Fibroblast of villous mesenchyme (primary cell): ENCODE results near the gene ADAM15. TPM values are rescaled to one million over a fixed set of nuclear protein-coding genes. Genes with fewer than 3 reads are reported as not detected.
A peak's percentile ranks its signal among the peaks of the same experiment; 100 is the strongest.

Experiments used
- DNase-seq: peaks from one replicate; pipeline ENCODE4 v3.0.0-alpha.2; 2010; ENCODE audit warnings: low read depth
- H3K4me3 ChIP-seq: 2 replicates; pipeline ENCODE4 v1.5.1; 2011; ENCODE audit warnings: low read depth, mild to moderate bottlenecking, low read length
- total RNA-seq: library from RNA; depleted of rRNA; stranded (reverse); fragments of >200 nt; gene quantifications from 2 replicates; pipeline ENCODE4 v1.2.3, GENCODE V29; 2012
- TF ChIP-seq, protein P1 (sequence below): IDR thresholded peaks from 2 replicates; pipeline ENCODE4 v1.5.1; 2012; ENCODE audit warnings: low read depth, mild to moderate bottlenecking, low read length; ENCODE audit not compliant: insufficient read depth

The ADAM15 gene
- total RNA-seq, 1 donor = 49.2 TPM

DNA sequence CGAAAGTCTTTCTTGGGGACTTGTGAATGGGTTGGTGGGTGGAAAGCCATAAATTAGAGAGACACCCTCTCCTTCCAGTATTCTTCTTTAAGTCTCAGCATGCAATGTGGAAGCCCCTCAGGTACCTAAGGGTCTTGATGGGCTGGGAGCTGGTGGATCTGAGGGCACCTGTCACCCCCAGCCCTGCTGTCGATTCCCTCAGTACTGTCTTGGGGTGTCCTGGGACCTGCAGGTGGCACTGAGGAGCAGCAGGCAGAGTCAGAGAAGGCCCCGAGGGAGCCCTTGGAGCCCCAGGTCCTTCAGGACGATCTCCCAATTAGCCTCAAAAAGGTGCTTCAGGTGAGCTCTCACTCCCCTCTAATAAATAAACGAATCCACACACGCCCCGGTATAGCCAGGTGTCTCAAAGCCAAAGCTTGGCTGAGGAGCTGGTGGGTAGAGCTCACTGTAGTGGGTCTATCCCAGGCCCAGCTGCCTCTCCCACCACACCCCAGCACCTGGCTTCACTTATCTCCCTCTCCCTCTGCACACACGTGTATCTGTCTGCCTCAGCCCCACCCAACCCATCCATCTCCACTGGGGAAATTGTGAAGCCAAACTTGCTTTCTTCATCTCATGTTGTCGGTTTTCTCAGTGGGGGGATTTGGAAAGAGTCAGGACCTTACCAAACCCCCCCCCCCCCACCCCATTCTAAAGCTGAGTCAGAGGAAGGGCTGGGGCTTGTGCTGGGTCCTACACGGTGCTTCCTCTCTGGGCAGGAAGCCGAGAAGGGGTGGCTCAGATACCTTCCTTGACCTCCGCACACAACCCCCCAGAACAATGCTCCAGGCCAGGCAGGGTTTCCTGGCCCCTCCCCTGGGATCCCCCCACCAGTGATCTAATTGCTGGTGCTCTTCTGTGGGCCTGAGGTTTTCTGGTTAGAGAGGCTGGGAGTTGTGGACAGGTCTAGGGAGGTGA is 1.6 kb downstream of the ADAM15 start:
- no peak for DNase-seq
- H3K4me3 ChIP-seq = peak overlapping the region; percentile 73
- TF ChIP-seq, protein P1, sequence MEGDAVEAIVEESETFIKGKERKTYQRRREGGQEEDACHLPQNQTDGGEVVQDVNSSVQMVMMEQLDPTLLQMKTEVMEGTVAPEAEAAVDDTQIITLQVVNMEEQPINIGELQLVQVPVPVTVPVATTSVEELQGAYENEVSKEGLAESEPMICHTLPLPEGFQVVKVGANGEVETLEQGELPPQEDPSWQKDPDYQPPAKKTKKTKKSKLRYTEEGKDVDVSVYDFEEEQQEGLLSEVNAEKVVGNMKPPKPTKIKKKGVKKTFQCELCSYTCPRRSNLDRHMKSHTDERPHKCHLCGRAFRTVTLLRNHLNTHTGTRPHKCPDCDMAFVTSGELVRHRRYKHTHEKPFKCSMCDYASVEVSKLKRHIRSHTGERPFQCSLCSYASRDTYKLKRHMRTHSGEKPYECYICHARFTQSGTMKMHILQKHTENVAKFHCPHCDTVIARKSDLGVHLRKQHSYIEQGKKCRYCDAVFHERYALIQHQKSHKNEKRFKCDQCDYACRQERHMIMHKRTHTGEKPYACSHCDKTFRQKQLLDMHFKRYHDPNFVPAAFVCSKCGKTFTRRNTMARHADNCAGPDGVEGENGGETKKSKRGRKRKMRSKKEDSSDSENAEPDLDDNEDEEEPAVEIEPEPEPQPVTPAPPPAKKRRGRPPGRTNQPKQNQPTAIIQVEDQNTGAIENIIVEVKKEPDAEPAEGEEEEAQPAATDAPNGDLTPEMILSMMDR = no peak

DNA sequence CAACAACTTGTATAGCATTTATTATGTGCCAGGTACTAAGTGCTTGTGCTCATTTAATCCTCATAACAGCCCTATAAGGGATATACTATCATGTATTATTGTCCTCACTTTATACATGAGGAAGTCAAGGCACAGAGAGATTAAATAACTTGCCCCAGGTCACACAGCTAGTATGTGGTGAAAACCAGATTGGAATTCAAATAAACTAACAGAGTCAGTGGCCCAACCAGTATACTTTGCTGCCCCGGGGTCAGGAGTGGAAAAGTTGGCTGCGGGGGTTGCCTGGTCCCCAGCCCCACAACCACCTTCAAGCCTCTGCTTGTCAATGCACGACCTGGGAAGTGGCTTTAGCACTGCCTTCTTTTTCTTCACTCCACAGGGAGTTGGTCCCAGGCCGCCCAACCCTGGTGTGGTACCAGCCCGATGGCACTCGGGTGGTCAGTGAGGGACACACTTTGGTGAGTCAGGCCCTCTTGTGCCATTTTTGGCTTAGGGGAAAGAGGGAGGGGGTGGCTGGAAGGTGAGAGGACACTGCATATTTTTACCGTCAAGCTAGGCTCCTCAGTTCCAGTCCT is 2.5 kb downstream of the ADAM15 start:
- TF ChIP-seq, protein P1 = no peak
- H3K4me3 ChIP-seq = no peak overlapping the region
- DNase-seq = no peak

- no peak for DNase-seq
- no peak overlapping the region for H3K4me3 ChIP-seq
- TF ChIP-seq, protein P1 = no peak
Observed at GRCh38 chr1:155057104-155057503, 6.0 kb downstream of the ADAM15 start.

DNA sequence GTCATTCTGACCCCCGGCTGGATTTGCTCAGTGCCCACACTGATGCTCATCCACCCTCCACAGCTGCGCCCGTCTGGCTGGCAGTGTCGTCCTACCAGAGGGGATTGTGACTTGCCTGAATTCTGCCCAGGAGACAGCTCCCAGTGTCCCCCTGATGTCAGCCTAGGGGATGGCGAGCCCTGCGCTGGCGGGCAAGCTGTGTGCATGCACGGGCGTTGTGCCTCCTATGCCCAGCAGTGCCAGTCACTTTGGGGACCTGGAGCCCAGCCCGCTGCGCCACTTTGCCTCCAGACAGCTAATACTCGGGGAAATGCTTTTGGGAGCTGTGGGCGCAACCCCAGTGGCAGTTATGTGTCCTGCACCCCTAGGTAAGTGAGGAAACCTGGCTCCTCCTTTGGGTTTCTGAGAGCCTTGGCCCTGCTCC is 6.7 kb downstream of the ADAM15 start:
- H3K4me3 ChIP-seq = no peak overlapping the region
- TF ChIP-seq, protein P1 = peak; percentile 12
- no peak for DNase-seq

DNA sequence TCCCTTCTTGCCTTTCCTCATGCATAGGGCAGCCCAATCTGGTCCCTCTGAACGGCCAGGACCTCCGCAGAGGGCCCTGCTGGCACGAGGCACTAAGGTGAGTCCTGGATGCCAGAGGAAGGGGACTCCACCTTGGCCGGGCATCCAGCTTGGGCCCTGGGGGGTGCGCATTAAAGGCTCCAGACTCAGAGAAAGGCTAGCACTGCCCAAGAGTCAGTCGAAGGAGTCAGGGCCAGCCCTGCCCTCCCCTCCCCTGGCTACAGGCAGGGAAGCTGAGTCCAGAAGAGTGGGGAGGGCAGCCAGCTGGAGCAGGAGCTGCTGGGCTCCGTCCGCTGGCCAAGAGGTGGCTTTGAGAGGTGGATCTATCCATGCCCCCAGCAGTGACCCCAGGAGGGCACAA is 9.6 kb downstream of the ADAM15 start:
- no peak for DNase-seq
- TF ChIP-seq, protein P1 = no peak
- no peak overlapping the region for H3K4me3 ChIP-seq

- DNase-seq = peak; percentile 73
- no peak overlapping the region for H3K4me3 ChIP-seq
- TF ChIP-seq, protein P1 = peak; percentile 99
Observed at GRCh38 chr1:155061381-155062150, 10.4 kb downstream of the ADAM15 start.
